HG02840 (cell line): ENCODE results near the gene FILIP1L.
"Not testable (repeated sequence)": the region's sequence is repeated elsewhere in the genome, so short reads cannot be mapped to it uniquely, and the experiment has no call there.

Source experiments
- ATAC-seq: cut with Tn5 transposase; IDR thresholded peaks from one replicate; pipeline ENCODE4 v1.9.1; 2021; ENCODE audit warnings: mild to moderate bottlenecking, moderate library complexity, moderate number of reproducible peaks; ENCODE audit not compliant: unreplicated experiment, low FRiP score

FILIP1L gene

DNA sequence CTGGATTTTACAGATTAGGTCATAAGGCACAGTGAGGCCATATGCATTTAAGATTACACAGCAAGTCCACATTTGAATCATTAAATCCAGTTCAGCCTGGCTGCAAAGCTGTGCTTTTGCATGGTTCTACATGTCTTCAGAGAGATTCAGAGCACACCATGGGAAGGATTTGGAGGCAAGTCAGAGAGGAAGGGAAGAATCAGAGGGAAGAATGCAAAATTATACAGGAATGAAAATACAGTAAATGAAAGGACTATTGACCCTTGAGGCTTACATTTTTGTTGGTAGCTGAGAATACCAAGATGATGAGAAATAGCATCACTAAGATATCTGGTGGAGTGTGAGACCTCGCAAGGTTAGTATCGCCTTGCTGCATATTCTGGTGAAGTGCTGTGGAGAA lies 13.9 kb downstream of the FILIP1L start:
- ATAC-seq: no peak

GRCh38 chr3:100099621-100100020 lies 14.7 kb downstream of the FILIP1L start:
- no peak for ATAC-seq

DNA sequence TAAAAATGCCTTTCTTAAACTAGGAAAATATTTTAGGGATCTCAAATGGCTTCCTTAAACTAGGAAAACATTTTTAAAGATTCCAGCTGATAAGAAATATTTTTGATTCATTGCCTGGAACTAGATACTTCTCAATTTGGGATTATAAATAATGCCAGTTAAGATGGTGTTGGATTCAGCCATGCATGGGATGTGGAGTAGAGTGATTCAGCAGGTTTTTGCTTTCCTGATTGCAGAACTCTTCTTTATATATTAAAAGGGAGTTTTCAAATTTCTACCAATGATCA lies 15.6 kb downstream of the FILIP1L start:
- ATAC-seq: no peak

DNA sequence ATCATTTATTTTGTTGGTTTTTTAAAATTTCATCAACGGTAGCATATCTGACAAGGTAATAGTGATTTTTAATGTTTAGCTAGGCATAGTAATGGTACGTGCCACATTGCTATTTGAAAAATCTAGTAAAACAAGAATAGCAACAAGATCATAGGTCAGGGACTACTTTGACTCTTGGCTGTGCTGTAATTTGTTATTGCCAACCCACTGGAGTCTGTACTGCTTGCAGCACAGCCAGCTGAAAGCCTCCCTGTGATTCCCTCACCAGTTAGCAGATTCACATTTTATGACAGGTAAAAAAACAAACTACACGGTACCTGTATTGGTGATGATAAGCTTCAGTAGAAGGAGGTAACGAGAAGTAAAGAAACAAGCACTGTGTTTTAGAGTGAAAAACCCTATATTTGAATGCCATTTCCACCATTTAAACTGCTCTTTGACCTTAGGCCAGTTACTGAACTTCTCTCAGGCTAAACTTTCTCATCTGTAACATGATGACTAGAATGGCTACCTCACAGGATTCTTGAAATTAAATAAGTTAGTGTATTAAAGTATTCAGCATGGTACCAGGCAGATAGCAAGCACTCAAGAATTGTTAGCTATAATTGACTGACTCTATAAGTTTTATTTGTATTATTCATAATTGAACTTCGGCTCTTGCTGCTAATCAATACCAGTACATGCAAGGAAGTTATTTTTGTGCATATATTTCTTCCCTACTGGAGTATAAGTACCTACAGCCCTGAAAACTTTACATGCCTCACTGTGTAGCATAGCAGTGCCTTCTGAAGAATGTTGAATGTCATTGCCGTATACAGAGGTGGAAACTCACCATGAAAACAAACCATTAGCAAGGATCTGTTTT lies 16.1 kb downstream of the FILIP1L start:
- no peak for ATAC-seq

GRCh38 chr3:100096866-100097265 lies 17.4 kb downstream of the FILIP1L start:
- no peak for ATAC-seq

DNA sequence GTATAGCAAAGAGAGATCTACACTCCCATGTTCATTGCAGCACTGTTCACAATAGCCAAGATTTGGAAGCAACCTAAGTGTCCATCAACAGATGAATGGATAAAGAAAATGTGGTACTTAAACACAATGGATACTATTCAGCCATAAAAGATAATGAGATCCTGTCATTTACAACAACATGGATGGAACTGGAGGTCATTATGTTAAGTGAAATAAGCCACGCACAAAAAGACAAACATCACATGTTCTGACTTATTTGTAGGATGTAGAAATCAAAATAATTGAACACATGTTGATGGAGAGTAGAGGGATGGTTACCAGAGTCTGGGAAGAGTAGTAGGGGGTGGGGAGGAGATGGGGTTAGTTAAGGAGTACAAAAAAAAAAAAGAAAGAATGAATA lies 18.0 kb downstream of the FILIP1L start:
- ATAC-seq: not testable (repeated sequence)

DNA sequence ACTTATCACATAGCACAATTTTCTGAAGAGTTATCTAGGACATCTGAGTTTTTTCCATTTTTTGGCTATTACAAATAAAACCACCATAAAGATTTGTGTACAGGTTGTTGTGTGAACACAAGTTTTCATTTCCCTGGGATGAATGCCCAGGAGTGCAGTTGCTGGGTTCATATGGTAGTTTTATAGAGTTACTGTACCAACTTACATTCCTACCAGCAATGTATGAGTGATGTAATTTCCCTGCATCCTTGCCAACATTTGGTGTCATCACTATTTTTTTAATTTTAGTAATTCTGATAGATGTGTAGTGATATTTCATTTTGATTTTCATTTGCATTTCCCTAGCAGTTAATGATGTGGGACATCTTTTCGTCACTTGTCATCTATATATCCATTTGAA lies 20.5 kb downstream of the FILIP1L start:
- no peak for ATAC-seq

- no peak for ATAC-seq
Observed at GRCh38 chr3:100090669-100091005, 23.7 kb downstream of the FILIP1L start.

GRCh38 chr3:100089812-100090668 lies 24.3 kb downstream of the FILIP1L start:
- peak; percentile 57 for ATAC-seq

GRCh38 chr3:100088735-100089368 lies 25.4 kb downstream of the FILIP1L start:
- ATAC-seq: no peak

GRCh38 chr3:100087198-100087597 lies 27.1 kb downstream of the FILIP1L start:
- ATAC-seq: peak; percentile 86

GRCh38 chr3:100086401-100086800 lies 27.9 kb downstream of the FILIP1L start:
- ATAC-seq: no peak

DNA sequence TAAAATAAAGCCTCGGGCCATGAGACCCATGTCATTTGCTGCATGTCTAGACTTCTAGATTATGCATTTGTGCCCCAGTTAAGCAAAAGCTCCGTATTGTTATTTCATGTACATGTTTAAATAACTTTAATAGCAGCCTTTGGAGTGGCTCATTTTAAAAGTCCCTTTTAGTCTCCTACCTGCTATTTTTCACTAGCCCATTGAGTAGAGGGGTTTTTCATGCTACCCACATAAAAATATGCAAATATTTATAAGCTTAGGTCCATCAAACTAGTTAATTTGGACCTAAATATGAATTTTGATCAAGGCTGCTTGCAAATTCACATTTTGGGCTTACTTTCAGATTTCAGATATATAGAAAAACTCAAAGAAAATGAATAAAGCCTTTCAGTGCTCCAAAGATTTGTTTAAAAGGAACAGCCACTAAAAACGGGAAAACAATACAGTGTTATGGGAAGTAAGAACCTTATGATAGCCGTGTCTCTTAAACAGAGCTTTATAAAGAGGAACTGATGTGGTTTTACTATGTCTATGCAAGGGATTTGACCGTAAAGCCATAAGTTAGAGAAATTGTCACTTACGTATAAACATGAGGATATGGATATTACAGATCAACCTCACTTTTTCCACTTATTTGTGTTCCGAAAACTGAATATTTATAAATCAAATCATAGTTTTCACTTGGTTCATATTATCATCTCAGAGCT lies 30.0 kb downstream of the FILIP1L start:
- ATAC-seq: no peak

DNA sequence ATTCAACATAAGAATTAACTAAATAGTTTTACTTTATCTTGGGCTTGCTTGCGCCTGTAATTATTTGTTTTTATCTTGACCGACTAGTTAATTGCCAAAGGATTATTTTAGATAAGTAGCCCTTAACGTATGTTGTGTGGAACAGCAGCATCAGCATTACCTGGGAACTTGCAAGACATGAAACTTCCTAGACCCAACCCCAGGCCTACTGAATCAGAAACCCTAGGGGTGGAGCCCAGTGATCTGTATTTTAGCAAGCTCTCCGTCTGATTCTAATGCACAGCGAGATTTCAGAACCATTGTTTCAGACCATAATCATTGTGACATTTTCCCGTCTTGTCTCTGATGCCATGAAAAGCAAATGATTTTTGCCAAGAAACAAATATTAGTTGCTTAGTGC lies 31.1 kb downstream of the FILIP1L start:
- no peak for ATAC-seq

DNA sequence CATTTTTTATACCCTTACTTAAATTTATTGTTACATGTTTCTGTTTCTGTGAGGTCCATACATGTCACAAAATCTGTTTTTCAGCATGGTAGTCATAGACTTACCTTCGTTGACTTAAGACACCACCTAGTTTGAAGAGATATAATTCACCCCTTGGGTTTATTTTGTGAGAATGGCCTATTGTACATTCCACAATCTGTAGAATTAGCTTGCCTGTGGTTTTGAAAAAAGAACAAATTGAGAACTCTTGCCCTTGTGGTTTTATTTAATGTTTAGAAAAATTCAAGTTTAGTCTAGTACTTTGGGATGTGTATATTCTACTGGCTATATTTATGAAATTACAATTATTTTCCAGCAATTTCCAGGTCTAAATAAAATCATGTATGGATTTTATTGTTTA lies 31.6 kb downstream of the FILIP1L start:
- ATAC-seq: no peak

DNA sequence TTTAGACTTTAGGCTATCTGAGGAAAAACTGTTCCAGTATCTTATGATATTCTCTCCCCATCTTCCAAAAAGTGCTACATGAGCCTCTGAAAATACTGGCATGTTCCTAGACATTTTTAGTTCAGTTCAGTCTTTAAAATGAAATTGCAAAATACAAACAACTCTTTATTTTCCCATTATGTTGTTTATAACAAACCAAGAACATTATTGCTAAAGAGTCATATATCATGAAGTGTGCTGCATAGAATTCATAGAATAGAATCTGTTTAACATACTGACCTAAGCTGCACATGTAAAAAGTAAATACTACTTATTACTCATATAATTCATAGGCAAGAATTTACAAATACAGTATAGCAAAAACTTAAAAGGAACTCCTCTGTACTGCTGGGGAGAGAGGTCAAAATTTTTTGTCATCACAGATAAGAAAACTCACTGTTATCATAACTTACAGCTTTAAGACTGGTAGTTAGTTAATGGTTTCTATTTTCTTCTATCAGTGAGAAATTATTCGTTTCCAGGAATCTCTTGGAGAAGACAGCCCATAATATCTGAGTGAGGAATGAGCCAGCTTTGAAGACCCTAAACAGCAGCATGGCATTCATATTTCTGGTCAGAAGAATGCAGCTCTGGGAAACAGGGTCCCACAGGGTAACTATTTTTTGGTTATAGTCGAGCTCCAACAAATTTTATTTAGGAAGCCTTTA lies 32.2 kb downstream of the FILIP1L start:
- ATAC-seq: no peak

DNA sequence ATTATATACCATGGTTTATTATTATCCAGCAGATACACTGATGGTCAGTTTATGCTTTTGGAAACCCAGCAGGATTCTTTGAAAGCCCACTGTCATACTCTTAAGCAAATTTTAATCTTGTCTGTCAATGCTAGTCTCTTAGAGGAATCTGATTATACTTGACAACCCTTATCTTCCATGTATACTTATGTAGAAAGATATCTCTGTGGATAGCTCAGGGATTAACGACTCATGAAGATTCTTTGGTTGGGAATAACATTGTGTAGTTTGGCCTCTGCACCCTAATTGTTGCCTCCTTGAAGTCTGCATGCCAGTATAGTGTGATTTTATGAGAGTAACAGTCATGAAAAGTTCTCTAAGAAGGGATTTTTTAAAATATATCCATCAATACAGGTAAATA lies 33.0 kb downstream of the FILIP1L start:
- no peak for ATAC-seq

DNA sequence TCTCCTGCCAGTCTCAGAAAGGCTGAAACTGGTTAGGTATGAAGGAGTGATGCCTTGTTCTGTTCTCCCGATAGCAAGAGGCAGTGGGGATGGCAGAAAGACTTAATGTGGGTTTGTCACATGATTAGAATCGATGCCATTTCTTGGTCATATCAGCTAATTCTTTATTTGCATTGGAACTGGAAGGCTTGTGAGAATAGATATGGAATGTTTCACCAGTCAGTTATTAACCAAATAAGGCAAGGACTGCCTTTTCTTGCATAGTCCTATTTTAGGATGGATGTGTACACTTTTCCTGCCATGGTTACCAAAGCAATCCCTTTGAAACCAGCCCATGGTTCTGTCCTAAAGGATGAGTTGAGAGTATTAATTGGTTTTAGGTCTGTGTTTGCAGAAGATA lies 33.7 kb downstream of the FILIP1L start:
- ATAC-seq: no peak

DNA sequence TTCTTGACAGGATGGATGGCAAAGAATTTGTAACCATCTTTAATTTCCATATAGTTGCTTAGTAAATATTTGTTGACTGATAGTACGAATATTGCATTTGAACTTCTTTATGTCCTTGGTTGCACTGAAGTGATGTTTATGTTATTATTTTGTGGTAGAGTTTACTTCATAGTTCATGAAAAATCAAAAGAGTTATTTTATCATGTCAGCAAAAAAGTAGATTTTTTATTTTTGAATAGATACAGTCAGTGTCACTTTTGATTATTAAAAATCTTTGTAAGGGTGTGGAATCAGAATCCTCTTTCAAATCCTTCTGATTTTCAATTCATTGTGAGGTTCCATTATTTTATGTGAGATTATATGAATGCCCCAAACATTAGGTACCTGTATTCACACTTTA lies 35.0 kb downstream of the FILIP1L start:
- no peak for ATAC-seq
